HL-60 (cell line): ENCODE data around the gene ABHD4.

ENCODE experiments used
- CTCF ChIP-seq: IDR thresholded peaks from one replicate; pipeline ENCODE4 v1.5.1; 2011; ENCODE audit warnings: low read length, control low read depth, inconsistent platforms; ENCODE audit not compliant: insufficient read depth
- POLR2AphosphoS5 ChIP-seq: IDR thresholded peaks from 2 replicates; pipeline ENCODE4 v1.6.1; 2012; ENCODE audit warnings: low read depth
- REST ChIP-seq: IDR thresholded peaks from 2 replicates; pipeline ENCODE4 v1.6.1; 2012; ENCODE audit warnings: low read depth; ENCODE audit not compliant: insufficient replicate concordance
- SPI1 ChIP-seq: IDR thresholded peaks from 2 replicates; pipeline ENCODE4 v1.6.1; 2012; ENCODE audit warnings: low read depth, mild to moderate bottlenecking, borderline replicate concordance

- TF ChIP-seq CTCF (no peak), REST (no peak), POLR2AphosphoS5 (no peak), SPI1 (no peak)
Observed at GRCh38 chr14:22606380-22606779, 8.3 kb downstream of the ABHD4 start.
